Kidney (tissue), 14 donors: Measurements from ENCODE around the gene CREB3L2. TPM values are rescaled to one million over a fixed set of nuclear protein-coding genes. Genes with fewer than 3 reads are reported as not detected.

Source experiments
- DNase-seq, 5 donors: peaks; one replicate each; pipeline ENCODE4 v3.0.0-alpha.2; 2013 to 2020
- FAIRE-seq: peaks from 2 replicates; lab custom pipeline; 2012; peaks lifted over from hg19 to GRCh38; lab: Jason Lieb, UNC
- H3K27ac ChIP-seq, 2 donors: one replicate each; pipeline ENCODE4 v1.7.0; 2013; ENCODE audit warnings: low read depth in 2 of 2, low read length in 2 of 2, inconsistent platforms in 1 of 2
- H3K27me3 ChIP-seq: one replicate; pipeline ENCODE4 v1.7.1; 2013; ENCODE audit warnings: low read length, inconsistent platforms; ENCODE audit not compliant: control insufficient read depth, insufficient read depth
- H3K36me3 ChIP-seq, 3 donors: one replicate each; pipeline versions ENCODE4 v1.7.0 to v1.7.1; 2013; ENCODE audit warnings: low read length in 3 of 3, control low read depth in 1 of 3, inconsistent platforms in 1 of 3; ENCODE audit not compliant: insufficient read depth in 3 of 3, control insufficient read depth in 2 of 3
- H3K4me1 ChIP-seq, 3 donors: one replicate each; pipeline versions ENCODE4 v1.7.0 to v1.7.1; 2013; ENCODE audit warnings: low read length in 3 of 3, inconsistent platforms in 1 of 3, low read depth in 1 of 3; ENCODE audit not compliant: control insufficient read depth in 2 of 3, insufficient read depth in 2 of 3
- H3K4me3 ChIP-seq, 3 donors: one replicate each; pipeline versions ENCODE4 v1.7.0 to v1.8.1; 2013; ENCODE audit warnings: low read length in 3 of 3, control low read depth in 1 of 3, inconsistent platforms in 1 of 3
- H3K9ac ChIP-seq, 3 donors: one replicate each; pipeline versions ENCODE4 v1.7.0 to v1.7.1; 2013; ENCODE audit warnings: low read length in 3 of 3, control low read depth in 1 of 3, inconsistent platforms in 1 of 3
- H3K9me3 ChIP-seq, 3 donors: one replicate each; pipeline versions ENCODE4 v1.7.0 to v1.7.1; 2013; ENCODE audit warnings: low read length in 3 of 3, control low read depth in 1 of 3, inconsistent platforms in 1 of 3; ENCODE audit not compliant: control insufficient read depth in 2 of 3, insufficient read depth in 1 of 3
- intact Hi-C: fragments of 100-400 bp; cut with DNase I; formaldehyde crosslinking; loops from one replicate; pipeline ENCODE4 v1.11.1; 2022
- polyA plus RNA-seq: library from polyadenylated mRNA; stranded (reverse); fragments of 350-450 nt; fragmentation: Illumina TruSeq; extraction: RNeasy Lipid Tissue Mini Kit (QIAGEN cat#74804); gene quantifications from one replicate; pipeline ENCODE4 v1.2.3, GENCODE V29; 2014; ENCODE audit warnings: low read depth, low replicate concordance; ENCODE audit not compliant: insufficient read depth
- total RNA-seq: library from RNA; stranded (reverse); fragmentation: NEBNext Ultra II Directional; extraction: Animal tissue kit (Norgen Biotek cat#: 25700); gene quantifications from one replicate; pipeline ENCODE4 v1.2.1, GENCODE V29; 2021
- TF ChIP-seq, protein P1 (sequence below): IDR thresholded peaks from 3 replicates; pipeline ENCODE4 v1.5.1; 2012; ENCODE audit warnings: mild to moderate bottlenecking, moderate library complexity, borderline replicate concordance; ENCODE audit not compliant: insufficient read depth; ENCODE audit errors: extremely low read depth
- donor health status: control.
- donor health status: control.
- donor health status: control.
- donor health status: control.
- donor health status: control.
- donor health status: DM: yes; HTN: yes; CAD: no.
- donor health status: Normal renal cell carcinoma (clear cell type).

CREB3L2 gene
- total and polyA plus RNA-seq, 2 donors from 2014 or later: 18.5 to 114 TPM

DNA sequence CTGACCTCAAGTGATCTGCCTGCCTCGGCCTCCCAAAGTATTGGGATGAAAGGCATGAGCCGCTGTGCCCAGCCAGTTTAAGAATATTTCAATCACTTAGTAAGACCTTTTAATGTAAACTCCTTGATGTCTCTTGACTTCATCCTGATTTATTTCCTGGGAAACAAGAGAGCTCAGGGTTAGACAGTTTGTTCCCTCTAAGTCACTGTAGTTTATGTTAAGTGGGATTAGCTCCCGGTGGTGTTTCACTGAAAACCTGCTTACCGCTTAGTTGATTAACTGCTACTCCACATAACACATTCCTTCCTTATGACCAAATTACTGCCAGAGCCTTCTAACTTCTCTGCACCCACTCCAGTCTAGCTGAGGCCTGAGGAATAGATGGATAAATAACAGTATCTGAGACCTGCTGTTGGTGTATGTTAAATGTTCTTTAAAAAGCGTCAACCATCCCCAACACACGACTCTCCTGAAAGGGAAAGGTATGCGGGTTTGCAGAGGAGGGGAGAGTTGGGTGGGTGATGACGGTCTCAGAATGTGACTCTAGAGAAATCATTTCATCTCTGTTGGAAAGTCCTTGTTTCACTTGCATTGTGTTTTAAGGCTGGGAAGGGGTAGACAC, 48.7 kb downstream of the CREB3L2 start:
- Histone ChIP-seq H3K27me3 (no peaks in the 10 kb centered on the region), H3K36me3 (no peaks in the 10 kb centered on the region), H3K9ac (no peak overlapping the region), H3K4me3 (no peak overlapping the region), H3K4me1 (peaks cover 3 to 29% (median 12%) of the 10 kb centered on the region in 3 donors), H3K9me3 (no peaks in the 10 kb centered on the region), H3K27ac (peak overlapping the region in 1 of 2 donors; percentile 27)
- intact Hi-C loops: no loop called here
- TF ChIP-seq, protein P1, sequence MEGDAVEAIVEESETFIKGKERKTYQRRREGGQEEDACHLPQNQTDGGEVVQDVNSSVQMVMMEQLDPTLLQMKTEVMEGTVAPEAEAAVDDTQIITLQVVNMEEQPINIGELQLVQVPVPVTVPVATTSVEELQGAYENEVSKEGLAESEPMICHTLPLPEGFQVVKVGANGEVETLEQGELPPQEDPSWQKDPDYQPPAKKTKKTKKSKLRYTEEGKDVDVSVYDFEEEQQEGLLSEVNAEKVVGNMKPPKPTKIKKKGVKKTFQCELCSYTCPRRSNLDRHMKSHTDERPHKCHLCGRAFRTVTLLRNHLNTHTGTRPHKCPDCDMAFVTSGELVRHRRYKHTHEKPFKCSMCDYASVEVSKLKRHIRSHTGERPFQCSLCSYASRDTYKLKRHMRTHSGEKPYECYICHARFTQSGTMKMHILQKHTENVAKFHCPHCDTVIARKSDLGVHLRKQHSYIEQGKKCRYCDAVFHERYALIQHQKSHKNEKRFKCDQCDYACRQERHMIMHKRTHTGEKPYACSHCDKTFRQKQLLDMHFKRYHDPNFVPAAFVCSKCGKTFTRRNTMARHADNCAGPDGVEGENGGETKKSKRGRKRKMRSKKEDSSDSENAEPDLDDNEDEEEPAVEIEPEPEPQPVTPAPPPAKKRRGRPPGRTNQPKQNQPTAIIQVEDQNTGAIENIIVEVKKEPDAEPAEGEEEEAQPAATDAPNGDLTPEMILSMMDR: no peak
- DNase-seq (peak in 3 of 5 donors; percentile 41 to 85 (median 70)), FAIRE-seq (no peak)

DNA sequence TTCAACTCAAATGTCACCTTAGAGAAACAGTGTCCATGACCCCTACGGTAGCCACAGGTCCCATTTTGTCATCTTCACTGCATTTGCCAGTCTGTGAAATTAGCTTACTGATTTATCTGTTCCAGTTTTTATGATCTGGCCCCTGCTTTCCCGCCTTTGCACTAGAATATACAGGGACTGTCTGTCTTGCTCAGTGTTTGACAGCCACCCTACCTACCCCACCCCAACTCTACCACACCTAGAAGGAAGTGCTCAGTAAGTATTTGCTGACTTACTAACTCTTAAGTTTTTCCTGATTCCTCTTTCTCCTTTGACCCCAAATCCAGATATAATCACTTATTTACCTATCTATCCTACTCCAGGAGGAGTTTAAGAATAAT, 49.5 kb downstream of the CREB3L2 start:
- no peaks in the 10 kb centered on the region for H3K9me3 ChIP-seq
- no peak overlapping the region for H3K9ac ChIP-seq
- H3K4me3 ChIP-seq: no peak overlapping the region
- H3K4me1 ChIP-seq: peaks cover 3 to 31% (median 10%) of the 10 kb centered on the region in 3 donors
- FAIRE-seq: no peak
- H3K27ac ChIP-seq: peak overlapping the region; percentile 17 to 27
- H3K36me3 ChIP-seq: no peaks in the 10 kb centered on the region
- TF ChIP-seq, protein P1: no peak
- no peak for DNase-seq
- no peaks in the 10 kb centered on the region for H3K27me3 ChIP-seq
- intact Hi-C loops: no loop called here

DNA sequence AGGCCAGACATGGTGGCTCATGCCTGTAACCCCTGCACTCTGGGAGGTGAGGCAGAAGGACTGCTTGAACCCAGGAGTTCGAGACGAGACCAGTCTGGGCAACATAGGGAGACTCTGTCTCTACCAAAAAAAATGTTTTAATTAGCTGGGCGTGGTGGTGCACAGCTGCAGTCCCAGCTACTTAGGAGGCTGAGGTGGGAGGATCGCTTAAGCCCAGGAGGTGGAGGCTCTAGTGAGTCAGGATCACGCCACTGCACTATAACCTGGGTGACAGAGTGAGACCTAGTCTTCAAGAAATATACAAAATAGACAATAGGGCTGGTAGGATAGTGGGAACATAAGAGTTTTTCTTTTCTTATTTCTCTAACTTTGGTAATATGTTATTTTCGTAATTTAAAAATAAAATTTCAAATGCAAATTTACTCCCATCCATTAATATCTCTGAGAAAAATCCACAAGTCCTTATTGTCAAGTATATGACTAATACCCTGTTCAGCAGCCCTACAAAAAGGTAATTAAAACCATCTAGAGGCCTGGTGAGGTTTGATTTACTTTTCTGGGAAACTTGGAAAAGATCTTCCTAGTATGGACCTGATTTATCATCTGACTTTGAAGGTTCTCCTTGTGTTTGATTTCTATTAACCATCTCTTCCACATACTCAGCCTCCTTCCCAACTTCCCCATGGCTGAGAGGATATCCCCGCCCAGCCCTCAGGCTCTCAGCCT, 50.0 kb downstream of the CREB3L2 start:
- no peak for FAIRE-seq
- TF ChIP-seq, protein P1: no peak

More for the DNA sequence above, 50.0 kb downstream of the CREB3L2 start:
- DNase-seq: no peak
- intact Hi-C loops: no loop called here
- Histone ChIP-seq H3K36me3 (no peaks in the 10 kb centered on the region), H3K9ac (no peak overlapping the region), H3K9me3 (no peaks in the 10 kb centered on the region), H3K4me1 (peaks cover 3 to 31% (median 10%) of the 10 kb centered on the region in 3 donors), H3K4me3 (no peak overlapping the region), H3K27me3 (no peaks in the 10 kb centered on the region), H3K27ac (peak overlapping the region in 1 of 2 donors; percentile 27)
